OCI-LY7 (cell line): ENCODE data around the gene LPIN1.

Source experiments
- CTCF ChIP-seq: fragments of 200-600 bp; sonication (generic); conservative IDR thresholded peaks from 2 replicates; pipeline ENCODE4 v1.5.1; 2014; ENCODE audit warnings: mild to moderate bottlenecking, antibody characterized with exemption, low read length, moderate library complexity, mixed read lengths
- EZH2phosphoT487 ChIP-seq: fragments of 200-600 bp; sonication (generic); IDR thresholded peaks from 2 replicates; pipeline ENCODE4 v1.6.1; 2018; ENCODE audit warnings: low read depth, borderline replicate concordance, mild to moderate bottlenecking, mixed run types, antibody characterized with exemption, low read length, moderate library complexity, mixed read lengths

DNA sequence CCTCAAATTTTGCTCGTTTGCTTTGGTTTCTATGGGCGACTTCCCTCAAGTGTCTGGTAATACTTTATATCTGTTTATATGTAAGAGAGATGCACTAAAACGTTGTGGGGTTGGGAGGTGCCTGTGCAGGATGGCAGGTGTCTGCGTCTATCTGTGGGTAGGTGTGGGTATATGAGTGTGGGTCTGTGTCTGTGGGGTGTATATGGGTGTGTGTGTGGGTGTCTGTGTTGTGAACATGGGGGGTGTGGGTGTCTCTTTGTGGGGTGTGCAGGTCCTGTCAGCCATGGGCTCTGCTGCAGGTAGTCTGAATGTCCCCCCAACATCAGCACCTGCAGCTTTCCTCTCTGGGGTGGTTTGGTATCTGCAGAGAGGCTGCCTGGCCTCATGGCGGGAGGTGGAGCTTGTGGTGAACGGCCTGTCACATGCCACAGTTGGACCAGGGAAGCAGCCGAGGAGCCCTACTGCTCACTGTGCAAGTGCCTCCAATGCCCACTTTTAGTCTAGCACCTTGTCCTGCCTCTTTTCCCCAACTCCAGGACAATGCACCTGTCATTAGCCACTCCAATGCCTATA is 90.3 kb downstream of the LPIN1 start:
- TF ChIP-seq CTCF (no peak), EZH2phosphoT487 (no peak)
